K562 (cell line): ENCODE results near the gene KNG1. TPM values are rescaled to one million over a fixed set of nuclear protein-coding genes. Genes with fewer than 3 reads are reported as not detected.

ENCODE experiments used
- BHLHE40 ChIP-seq: IDR thresholded peaks from 2 replicates; pipeline ENCODE4 v1.6.1; 2011; ENCODE audit warnings: low read length, improper control_type of control experiment
- BRD9 ChIP-seq: fragments of 450-650 bp; IDR thresholded peaks from 2 replicates; pipeline ENCODE4 v1.6.1; 2018; ENCODE audit warnings: low read depth; ENCODE audit not compliant: partially characterized antibody
- ETV6 ChIP-seq, 3 experiments: fragments of 150-350 bp in 1 of 3; sonication (generic) in 1 of 3; formaldehyde crosslinking in 1 of 3; IDR thresholded peaks; 2 replicates each; pipeline versions ENCODE4 v1.6.1 to v1.8.0; 2014 to 2022; ENCODE audit warnings: borderline replicate concordance in 2 of 3, low read depth in 2 of 3, antibody characterized with exemption in 1 of 3, low read length in 1 of 3, mild to moderate bottlenecking in 1 of 3, missing genetic modification reagents in 1 of 3
- GATAD2B ChIP-seq: fragments of 450-650 bp; IDR thresholded peaks from 2 replicates; pipeline ENCODE4 v1.6.1; 2017; ENCODE audit warnings: mild to moderate bottlenecking, borderline replicate concordance
- HCFC1 ChIP-seq: IDR thresholded peaks from 2 replicates; pipeline ENCODE4 v1.6.1; 2012; ENCODE audit warnings: low read depth, low read length, improper control_type of control experiment
- JUN ChIP-seq, 2 experiments: sonication (generic) in 1 of 2; formaldehyde crosslinking in 1 of 2; IDR thresholded peaks; 2 replicates each; pipeline versions ENCODE4 v1.6.1 to v1.8.0; 2012 to 2022; ENCODE audit warnings: borderline replicate concordance in 2 of 2, mild to moderate bottlenecking in 2 of 2, improper control_type of control experiment in 1 of 2, low read depth in 1 of 2, low read length in 1 of 2, missing genetic modification reagents in 1 of 2
- KLF13 ChIP-seq: fragments of 450-650 bp; IDR thresholded peaks from 2 replicates; pipeline ENCODE4 v1.6.1; 2016; ENCODE audit warnings: missing genetic modification characterization, low read depth, mild to moderate bottlenecking, missing compliant biosample characterization, moderate library complexity, borderline replicate concordance
- NR2C1 ChIP-seq, 2 experiments: fragments of 450-650 bp; IDR thresholded peaks; 2 replicates each; pipeline ENCODE4 v1.6.1; 2017; ENCODE audit warnings: mild to moderate bottlenecking in 2 of 2, antibody characterized with exemption in 1 of 2, inconsistent platforms in 1 of 2, missing compliant biosample characterization in 1 of 2, missing genetic modification characterization in 1 of 2
- POLR2AphosphoS2 ChIP-seq: IDR thresholded peaks from 2 replicates; pipeline ENCODE4 v1.6.1; 2012; ENCODE audit warnings: low read length, improper control_type of control experiment
- POLR2H ChIP-seq: IDR thresholded peaks from 2 replicates; pipeline ENCODE4 v1.6.1; 2016; ENCODE audit warnings: missing genetic modification characterization, low read depth, mild to moderate bottlenecking, control low read depth, missing compliant biosample characterization, moderate library complexity
- RBM25 ChIP-seq: fragments of 200-400 bp; formaldehyde crosslinking; IDR thresholded peaks from 2 replicates; pipeline ENCODE4 v1.6.1; 2018; ENCODE audit warnings: low read length, low read depth, moderate library complexity; ENCODE audit not compliant: severe bottlenecking
- SRSF3 ChIP-seq: fragments of 200-400 bp; formaldehyde crosslinking; IDR thresholded peaks from 2 replicates; pipeline ENCODE4 v1.6.1; 2016; ENCODE audit warnings: mild to moderate bottlenecking, low read length, moderate library complexity; ENCODE audit not compliant: insufficient read depth
- TAF15 ChIP-seq: fragments of 200-400 bp; formaldehyde crosslinking; IDR thresholded peaks from 2 replicates; pipeline ENCODE4 v1.6.1; 2017; ENCODE audit warnings: mild to moderate bottlenecking, low read depth, low read length, moderate library complexity
- ZNF507 ChIP-seq: conservative IDR thresholded peaks from 2 replicates; pipeline ENCODE4 v1.6.1; 2017; ENCODE audit warnings: missing genetic modification characterization, missing compliant biosample characterization
- ZNF668 ChIP-seq: fragments of 250-450 bp; sonication (Bioruptor Pico); IDR thresholded peaks from 2 replicates; pipeline ENCODE4 v1.8.0; 2022; ENCODE audit warnings: mild to moderate bottlenecking, inconsistent platforms
- polyA plus RNA-seq, 8 experiments: library from polyadenylated mRNA; depleted of rRNA in 4 of 8; stranded (reverse) in 5 of 8; unstranded in 3 of 8; fragments of >200 nt; fragmentation: Nextera tagmentation in 2 of 8; fragmentation: Illumina TruSeq in 1 of 8; extraction: Ambion mirVana in 2 of 8; extraction: Trizol in 1 of 8; gene quantifications; 2 replicates each; pipeline versions ENCODE4 v1.2.1 to v1.2.3, GENCODE V29; 2011 to 2014; ENCODE audit warnings: inconsistent platforms in 1 of 8, missing spikeins in 1 of 8
- total RNA-seq, 7 experiments: library from RNA; depleted of rRNA in 6 of 7; stranded (reverse); fragments of >200 nt in 6 of 7; fragmentation: Illumina TruSeq in 2 of 7; extraction: Trizol in 2 of 7; gene quantifications; 2 replicates each; pipeline versions ENCODE4 v1.2.1 to v1.2.3, GENCODE V29; 2011 to 2021; ENCODE audit warnings: low replicate concordance in 1 of 7
- TF ChIP-seq, protein P1 (sequence below): IDR thresholded peaks from 2 replicates; pipeline ENCODE4 v1.6.1; 2016; ENCODE audit warnings: missing genetic modification characterization, missing compliant biosample characterization
- TF ChIP-seq, protein P2 (sequence below): sonication (generic); formaldehyde crosslinking; IDR thresholded peaks from 2 replicates; pipeline ENCODE4 v1.5.0; 2020; ENCODE audit warnings: missing genetic modification reagents
- TF ChIP-seq, protein P3 (sequence below), 2 experiments: fragments of 450-650 bp in 1 of 2; sonication (generic) in 1 of 2; formaldehyde crosslinking; conservative IDR thresholded peaks; 2 replicates each; pipeline versions ENCODE4 v1.4.0 to v1.8.1; 2020 to 2022; ENCODE audit warnings: mild to moderate bottlenecking in 1 of 2, missing genetic modification reagents in 1 of 2
- TF ChIP-seq, protein P4 (sequence below), 2 experiments: fragments of 250-450 bp in 1 of 2; fragments of 450-650 bp in 1 of 2; sonication (Bioruptor Pico) in 1 of 2; IDR thresholded peaks; 2 replicates each; pipeline versions ENCODE4 v1.6.1 to v1.8.0; 2016 to 2021; ENCODE audit warnings: mild to moderate bottlenecking in 2 of 2, moderate library complexity in 2 of 2, missing compliant biosample characterization in 1 of 2, missing genetic modification characterization in 1 of 2
- TF ChIP-seq, protein P5 (sequence below): sonication (generic); formaldehyde crosslinking; IDR thresholded peaks from 2 replicates; pipeline ENCODE4 v1.8.0; 2023; ENCODE audit warnings: mild to moderate bottlenecking, missing genetic modification reagents

The KNG1 gene
- total and polyA plus RNA-seq, 9 of the 15 experiments (the other 6 are each of a cell fraction or from before 2014, with no cell fraction given) = 0.09 TPM; not detected in 8

GRCh38 chr3:186708983-186709679 lies 8.0 kb upstream of the KNG1 start (continued):
- TF ChIP-seq, protein P1, sequence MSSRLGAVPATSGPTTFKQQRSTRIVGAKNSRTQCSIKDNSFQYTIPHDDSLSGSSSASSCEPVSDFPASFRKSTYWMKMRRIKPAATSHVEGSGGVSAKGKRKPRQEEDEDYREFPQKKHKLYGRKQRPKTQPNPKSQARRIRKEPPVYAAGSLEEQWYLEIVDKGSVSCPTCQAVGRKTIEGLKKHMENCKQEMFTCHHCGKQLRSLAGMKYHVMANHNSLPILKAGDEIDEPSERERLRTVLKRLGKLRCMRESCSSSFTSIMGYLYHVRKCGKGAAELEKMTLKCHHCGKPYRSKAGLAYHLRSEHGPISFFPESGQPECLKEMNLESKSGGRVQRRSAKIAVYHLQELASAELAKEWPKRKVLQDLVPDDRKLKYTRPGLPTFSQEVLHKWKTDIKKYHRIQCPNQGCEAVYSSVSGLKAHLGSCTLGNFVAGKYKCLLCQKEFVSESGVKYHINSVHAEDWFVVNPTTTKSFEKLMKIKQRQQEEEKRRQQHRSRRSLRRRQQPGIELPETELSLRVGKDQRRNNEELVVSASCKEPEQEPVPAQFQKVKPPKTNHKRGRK = no peak
- TF ChIP-seq BHLHE40 (peak; percentile 82), JUN (IDR thresholded peaks at IDR 0.05; ENCODE audit: borderline replicate concordance, low read depth, low read length) (no peak), JUN (CRISPR knock-in tag; IDR thresholded peaks at IDR 0.05; ENCODE audit: borderline replicate concordance) (no peak), TAF15 (no peak), RBM25 (no peak), POLR2AphosphoS2 (no peak), KLF13 (no peak), BRD9 (no peak), ETV6 (IDR thresholded peaks at IDR 0.05; ENCODE audit: borderline replicate concordance in 1 of 2, low read depth in 2 of 2, low read length in 1 of 2) (no peak), ETV6 (CRISPR knock-in tag; IDR thresholded peaks at IDR 0.05; ENCODE audit: borderline replicate concordance) (no peak), GATAD2B (no peak), ZNF668 (CRISPR knock-in tag) (no peak), HCFC1 (no peak), ZNF507 (no peak), SRSF3 (no peak), NR2C1 (IDR thresholded peaks at IDR 0.05) (no peak), NR2C1 (tag; IDR thresholded peaks at IDR 0.05) (no peak), POLR2H (no peak)
- TF ChIP-seq, protein P2, sequence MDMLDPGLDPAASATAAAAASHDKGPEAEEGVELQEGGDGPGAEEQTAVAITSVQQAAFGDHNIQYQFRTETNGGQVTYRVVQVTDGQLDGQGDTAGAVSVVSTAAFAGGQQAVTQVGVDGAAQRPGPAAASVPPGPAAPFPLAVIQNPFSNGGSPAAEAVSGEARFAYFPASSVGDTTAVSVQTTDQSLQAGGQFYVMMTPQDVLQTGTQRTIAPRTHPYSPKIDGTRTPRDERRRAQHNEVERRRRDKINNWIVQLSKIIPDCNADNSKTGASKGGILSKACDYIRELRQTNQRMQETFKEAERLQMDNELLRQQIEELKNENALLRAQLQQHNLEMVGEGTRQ (CRISPR knock-in tag) = no peak
- TF ChIP-seq, protein P3, sequence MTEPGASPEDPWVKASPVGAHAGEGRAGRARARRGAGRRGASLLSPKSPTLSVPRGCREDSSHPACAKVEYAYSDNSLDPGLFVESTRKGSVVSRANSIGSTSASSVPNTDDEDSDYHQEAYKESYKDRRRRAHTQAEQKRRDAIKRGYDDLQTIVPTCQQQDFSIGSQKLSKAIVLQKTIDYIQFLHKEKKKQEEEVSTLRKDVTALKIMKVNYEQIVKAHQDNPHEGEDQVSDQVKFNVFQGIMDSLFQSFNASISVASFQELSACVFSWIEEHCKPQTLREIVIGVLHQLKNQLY (CRISPR knock-in tag; conservative IDR thresholded peaks at IDR 0.05) = no peak
- TF ChIP-seq, protein P4, sequence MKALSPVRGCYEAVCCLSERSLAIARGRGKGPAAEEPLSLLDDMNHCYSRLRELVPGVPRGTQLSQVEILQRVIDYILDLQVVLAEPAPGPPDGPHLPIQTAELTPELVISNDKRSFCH (CRISPR knock-in tag; IDR thresholded peaks at IDR 0.05) = no peak
- TF ChIP-seq, protein P4 (tag; IDR thresholded peaks at IDR 0.05) = no peak
- TF ChIP-seq, protein P5, sequence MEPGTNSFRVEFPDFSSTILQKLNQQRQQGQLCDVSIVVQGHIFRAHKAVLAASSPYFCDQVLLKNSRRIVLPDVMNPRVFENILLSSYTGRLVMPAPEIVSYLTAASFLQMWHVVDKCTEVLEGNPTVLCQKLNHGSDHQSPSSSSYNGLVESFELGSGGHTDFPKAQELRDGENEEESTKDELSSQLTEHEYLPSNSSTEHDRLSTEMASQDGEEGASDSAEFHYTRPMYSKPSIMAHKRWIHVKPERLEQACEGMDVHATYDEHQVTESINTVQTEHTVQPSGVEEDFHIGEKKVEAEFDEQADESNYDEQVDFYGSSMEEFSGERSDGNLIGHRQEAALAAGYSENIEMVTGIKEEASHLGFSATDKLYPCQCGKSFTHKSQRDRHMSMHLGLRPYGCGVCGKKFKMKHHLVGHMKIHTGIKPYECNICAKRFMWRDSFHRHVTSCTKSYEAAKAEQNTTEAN = no peak
